GM21619 (cell line): ENCODE results near the gene TXK.

Experiments used
- ATAC-seq: cut with Tn5 transposase; IDR thresholded peaks from one replicate; pipeline ENCODE4 v1.9.1; 2021; ENCODE audit not compliant: unreplicated experiment

Gene TXK

DNA sequence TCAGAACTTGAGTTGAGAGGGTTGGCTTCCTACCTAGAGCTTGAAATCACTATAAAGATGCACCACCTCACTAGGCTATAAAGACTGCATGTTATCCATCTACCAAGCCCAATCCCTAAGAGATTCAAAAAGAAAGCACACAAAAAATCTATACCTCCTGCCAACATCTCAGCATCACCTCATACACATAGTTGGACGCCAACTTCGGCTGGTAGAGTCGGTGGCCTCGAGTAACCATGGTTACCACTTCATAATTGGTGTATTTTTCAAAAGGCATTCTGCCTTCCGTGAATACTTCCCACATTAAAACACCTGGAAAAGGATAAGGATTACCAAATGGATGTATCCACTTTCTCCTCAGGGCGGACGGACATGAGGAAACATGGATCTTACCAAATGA, 4.5 kb upstream of the TXK start:
- ATAC-seq = no peak

DNA sequence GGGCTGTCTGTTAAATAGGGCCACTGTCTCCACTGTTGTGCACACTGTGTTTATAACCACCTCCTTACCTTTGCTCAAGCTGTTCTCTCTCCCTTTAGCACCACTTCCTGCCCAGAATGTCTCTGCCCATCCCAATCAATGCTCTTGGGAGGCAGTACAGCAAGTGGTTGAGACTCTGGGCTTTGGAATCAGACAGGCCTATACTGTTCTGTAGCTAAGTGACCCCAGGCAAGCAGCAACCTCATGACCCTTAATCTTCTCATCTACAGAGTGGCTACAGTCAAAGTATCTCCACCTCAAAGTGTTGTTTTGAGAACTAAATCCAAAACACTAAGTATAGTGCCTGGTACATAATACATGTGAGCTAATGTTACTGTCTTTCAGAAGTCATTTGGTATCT, 3.8 kb upstream of the TXK start:
- no peak for ATAC-seq

DNA sequence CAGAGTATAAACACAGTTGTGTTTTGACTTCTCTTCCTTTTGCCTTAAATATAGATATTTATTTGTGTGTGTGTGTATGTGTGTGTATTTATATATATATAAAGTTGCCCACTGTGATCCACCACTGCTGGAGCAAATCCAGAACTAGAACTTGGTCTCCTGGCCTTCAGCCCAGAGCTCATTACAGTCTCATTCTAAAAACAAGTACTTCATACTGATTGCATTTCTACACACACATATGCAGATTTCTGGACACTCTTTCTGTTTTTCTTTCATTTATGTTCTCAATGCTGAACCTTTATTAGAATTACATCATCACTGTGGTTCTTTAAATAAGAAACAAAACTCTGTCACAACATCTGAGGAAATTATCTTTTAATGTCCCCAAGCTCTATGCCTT, 381 bp downstream of the TXK start:
- ATAC-seq = no peak

DNA sequence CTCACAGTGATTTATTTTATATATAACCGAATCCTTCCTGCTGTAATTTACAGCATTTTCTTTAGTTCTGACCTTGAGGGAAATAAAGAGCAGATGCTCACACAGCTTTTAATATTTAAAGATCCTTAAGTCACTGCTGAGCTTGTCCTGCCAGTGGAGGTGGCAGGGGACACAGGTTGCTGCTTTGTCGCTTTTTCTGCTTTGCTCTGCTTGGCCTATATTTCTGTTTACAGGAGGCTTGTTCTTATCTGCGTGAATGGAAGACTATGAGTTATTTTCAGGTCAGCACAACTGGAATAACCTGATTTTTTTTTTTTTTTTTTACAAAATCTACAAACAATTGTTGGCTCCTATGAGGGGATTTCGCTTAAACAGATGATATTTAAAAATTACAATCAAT, 2.3 kb downstream of the TXK start:
- no peak for ATAC-seq

DNA sequence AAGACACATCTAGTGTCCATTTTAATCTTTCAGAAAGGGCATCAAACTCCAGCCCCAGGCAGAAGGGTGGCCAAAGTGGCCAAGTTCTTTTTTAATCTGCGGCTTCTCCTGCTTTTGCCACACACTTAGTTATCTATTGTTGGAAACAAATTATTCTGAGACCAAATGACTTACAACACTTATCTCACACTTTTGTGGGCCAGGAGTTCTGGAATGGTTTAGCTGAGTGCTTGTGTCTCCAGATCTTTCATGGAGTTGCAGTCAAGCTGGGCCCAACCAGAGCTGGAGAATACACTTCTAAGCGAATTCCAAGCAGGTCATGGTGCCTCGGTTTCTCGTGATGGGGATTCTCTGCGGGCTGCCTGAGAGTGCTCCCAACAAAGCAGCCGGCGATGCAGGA, 4.0 kb downstream of the TXK start:
- no peak for ATAC-seq

DNA sequence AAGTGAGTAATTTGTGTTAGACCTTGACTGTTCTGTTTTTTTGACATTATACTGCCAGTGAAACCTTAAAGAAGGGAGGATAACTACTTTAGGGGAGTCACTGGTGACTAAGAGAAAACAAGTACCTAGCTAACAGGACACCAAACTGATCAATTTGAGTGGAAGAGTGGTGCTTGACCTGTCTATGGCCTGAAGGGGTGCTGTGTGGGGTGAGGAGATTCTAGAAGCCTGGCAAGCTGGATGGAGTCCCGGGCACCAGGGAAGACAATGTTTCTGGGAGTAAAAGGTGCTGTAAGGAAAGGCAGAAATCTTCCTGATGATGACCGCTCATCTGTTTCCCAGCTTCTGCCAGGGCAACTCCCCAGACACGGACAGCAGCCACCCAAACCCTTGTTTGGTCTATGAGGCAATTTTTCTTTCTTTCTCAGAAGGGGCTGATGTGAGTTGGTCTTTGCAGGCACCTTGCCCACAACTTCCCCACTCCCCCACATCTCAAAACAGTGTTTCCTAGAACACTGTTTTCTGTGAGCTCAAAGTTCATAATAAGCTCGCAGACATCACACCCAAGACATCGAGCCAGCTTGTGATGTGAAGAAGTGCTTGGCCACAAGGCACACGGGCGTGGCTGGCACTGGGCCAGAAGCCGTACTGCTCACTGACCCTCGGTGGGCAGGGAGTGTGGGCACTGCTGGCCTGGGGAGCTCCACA, 4.6 kb downstream of the TXK start:
- no peak for ATAC-seq

DNA sequence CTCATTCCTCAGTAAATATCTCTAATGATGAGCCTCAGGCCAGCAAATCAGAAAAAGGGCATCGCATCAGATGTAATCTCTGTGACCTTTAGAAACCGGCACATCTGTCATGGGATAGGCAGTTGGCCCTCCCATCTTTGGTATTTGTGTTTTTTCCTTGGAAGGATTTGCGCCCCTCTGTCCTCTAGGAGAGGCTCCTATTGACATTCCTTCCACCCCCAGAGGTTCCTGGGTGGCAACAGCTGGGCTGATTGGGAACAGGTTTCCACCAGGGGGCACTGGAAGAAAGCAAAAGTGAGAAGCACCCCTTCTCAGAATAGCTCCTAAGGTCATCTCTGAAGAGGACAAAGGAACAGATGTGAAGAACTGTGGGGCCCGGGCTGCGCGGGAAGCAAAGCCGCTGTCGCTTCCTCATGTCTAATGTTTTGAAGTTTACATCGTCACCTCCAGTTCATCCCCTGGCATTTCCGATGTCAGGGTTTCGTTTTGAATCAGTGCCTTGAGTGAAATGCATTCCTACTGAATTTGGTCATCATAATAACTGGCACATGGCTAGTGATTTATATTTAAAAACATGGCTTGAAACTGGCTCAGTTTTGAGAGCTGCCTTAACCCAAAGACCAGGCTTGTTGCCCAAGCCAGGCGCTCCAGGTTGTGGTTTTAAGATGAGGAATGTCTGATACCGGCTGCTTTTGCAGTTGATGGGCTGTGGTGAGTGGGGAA, 6.2 kb downstream of the TXK start:
- peak; percentile 89 for ATAC-seq

DNA sequence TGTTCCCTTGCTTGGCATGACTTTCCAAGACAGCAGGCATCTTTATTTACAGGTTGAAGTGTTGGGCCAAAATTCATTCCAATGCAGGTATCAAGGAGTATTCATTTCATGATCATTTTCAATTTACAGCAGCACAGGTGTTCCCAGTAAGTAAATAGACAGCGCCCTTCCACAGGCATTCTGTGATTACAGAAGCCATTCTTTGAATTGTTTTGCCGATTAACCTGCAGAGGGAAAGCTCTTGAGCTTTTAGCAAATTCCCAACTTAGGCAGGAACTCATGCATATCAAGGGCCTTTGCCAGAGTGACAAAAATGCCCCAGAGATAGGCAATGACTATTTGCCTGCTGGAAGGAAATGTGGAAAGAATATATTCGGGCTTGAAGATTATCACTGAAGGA, 6.8 kb downstream of the TXK start:
- no peak for ATAC-seq

DNA sequence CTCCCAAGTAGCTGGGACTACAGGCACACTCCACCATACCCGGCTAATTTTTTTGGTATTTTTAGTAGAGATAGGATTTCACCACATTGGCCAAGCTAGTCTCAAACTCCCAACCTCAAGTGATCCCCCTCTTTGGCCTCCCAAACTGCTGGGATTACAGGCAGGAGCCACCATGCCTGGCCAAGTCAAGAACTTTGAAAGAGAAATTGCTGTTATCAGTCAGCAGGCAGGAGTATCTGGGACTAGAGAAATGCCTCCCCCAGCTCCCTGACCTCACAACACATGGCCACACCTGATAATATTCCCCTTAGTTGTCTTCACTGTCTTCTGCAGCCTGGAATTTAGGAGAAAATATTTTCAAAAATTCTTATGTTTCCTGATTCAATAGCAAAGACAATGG, 7.4 kb downstream of the TXK start:
- ATAC-seq = no peak

DNA sequence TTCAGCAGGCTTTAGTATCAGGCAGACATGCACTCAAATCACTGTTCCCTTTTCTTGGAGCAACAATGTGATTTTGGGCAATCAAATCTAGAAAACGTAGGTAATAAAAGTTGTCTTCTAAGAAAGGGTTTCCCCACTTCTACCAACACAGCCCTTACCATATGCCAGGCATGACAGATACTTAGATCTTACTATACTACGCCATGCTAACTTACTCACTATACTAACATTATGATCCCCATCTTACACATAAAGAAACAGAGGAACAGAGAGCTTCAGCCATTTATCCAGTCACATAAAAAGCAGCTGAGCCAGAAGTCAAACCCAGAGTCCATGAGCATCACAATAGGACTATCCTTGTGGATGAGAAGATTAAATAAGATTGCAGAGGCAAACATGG, 9.2 kb downstream of the TXK start:
- ATAC-seq = no peak

DNA sequence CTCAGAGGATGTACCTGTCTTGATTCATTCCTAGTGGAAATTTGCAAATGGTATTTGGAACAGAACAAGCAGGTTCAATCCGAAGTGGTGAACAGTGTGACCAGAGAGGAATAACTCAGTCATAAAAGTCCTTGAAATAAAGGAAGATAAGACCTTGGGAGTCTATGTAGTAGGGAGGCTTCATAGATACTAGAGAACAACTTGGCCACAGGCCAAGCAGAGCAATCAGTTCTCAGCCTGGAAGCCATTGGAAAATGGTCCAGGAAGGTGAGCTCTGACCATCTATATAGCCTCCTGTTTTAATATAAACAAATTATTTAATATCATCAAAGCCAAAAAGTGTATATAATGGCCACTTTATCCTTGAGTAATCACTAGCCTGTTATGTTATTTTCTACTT, 11.3 kb downstream of the TXK start:
- ATAC-seq = no peak

DNA sequence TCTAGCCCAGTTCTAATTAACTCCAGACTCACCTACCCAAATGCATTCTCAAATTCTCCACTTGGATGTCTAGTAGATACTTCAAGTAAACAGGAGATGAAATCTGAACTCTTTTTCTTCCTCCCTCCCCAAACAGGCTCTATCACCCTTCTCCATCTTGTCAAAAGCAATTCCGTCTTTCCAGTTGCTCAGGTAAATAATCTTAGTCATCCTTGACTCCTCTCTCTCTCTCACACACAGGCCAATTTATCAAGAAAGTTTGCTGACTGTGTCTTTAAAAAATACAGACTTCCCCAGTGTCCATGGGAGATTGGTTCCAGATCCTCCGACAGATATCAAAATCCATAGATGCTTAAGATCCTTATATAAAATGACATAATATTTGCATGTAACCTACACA, 12.9 kb downstream of the TXK start:
- ATAC-seq = no peak

DNA sequence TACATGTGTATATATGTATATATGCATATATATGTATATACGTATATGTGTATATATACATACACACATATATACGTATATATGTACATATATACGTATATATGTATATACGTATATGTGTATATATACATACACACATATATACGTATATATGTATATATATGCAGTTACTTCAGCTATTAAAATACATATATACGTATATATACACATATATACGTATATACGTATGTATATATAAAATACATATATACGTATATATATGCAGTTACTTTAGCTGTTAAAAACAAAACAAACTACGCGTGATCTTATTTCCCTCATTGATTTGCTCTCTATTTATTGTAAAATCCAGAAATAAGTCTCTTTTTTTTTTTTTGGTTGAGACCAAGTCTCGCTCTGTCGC, 13.9 kb downstream of the TXK start:
- ATAC-seq = no peak

DNA sequence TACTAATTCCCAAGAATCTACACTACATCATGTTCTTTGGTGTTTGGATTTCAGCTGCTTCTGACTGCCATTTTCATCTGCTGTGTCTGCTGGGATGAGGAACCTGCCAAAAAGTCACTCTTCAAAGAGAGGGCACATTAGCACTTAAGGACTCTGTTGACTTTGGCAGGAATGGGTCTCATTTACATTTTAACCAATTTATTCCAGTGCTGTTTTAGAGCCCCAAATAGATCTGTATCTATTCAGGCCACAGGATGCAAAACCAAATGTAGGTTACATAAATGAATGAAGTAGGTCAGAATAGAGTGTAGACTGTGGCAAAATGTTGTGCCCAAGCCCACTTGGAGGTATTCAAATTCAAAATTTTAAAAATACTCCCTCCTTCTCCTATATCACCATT, 14.4 kb downstream of the TXK start:
- ATAC-seq = no peak

DNA sequence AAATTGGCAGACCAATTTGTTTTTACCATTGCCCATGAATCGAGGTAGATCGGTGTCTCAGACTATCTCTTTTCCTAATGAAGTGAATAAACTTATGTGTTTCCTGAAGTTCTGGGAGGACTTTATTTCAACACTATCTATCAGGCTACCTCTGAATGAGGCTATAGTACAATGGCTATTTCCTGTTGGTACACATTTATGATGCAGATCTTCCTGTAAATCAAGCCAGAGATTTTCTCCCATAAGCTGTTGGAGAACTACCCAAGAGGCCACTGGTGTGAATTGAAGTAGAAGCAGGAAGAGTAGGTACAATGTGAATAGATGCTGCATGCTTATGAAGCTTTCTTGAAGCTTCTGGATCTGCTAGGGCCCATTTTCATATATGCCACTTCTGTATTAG, 16.0 kb downstream of the TXK start:
- ATAC-seq = no peak

DNA sequence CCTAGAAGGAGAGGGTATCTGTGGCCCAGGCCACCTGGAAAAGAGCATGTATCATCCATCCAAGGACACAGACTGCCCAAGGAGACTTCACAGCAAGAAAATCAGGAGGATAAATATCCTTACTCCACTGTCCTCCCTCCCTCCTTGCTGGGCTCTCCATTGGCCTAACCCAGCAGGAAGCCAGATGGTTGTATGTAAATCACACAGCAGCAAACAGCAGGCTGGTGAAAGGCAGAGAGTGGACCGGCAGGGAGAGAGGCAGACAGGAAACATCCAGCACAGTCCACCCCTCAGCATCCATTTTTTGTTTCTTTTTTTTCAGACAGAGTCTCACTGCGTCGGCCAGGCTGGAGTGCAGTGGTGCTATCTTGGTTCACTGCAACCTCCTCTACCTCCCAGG, 17.5 kb downstream of the TXK start:
- ATAC-seq = no peak

DNA sequence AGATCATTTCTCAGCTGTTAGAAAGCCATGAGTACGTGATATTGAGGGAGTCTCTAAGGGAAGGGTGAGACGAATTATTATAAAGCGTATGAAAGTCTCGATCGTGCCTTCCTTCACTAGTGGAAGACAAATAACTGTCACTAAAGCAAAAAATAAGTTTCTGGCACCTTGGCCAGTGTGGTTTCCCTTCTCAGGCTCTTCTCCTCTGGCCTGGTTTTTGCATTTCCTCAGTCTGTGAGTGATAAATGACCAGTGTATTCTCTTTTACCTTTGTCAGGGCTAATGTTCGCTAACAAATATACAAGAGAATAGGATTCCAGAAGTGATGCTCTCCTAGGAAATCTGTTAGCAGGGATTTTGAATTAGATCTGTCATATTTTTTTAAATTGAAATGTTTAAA, 19.6 kb downstream of the TXK start:
- no peak for ATAC-seq

DNA sequence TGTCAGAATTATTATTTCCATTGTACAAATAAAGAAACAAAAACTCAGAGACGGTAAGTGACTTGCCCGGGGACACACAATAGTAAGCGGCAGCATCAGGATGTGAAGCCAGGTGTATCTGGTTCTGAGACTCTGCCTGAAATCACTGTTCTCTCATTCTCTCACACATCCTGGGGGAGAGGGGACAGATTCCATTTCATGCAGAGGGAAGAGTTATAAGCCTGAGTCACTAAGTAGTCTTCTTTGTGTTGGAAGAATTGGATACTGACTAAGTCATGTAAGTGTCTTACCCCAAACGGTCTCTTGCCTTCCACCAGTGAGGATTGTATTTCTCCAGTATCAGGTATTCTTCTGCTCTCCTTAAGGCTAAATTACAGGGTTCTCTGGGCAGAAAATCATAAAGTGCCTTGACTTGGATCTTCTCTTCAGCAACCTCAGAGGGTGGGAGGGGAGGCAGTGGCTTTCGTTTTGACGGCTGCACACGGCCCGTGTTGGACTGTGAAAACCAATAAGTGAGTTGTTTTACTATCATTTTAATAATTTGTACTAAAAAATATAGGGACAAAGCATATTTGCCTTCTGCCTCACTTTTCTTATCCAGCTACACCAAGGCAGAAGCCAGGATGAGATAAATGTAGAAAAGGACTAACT, 21.9 kb downstream of the TXK start:
- ATAC-seq = no peak

DNA sequence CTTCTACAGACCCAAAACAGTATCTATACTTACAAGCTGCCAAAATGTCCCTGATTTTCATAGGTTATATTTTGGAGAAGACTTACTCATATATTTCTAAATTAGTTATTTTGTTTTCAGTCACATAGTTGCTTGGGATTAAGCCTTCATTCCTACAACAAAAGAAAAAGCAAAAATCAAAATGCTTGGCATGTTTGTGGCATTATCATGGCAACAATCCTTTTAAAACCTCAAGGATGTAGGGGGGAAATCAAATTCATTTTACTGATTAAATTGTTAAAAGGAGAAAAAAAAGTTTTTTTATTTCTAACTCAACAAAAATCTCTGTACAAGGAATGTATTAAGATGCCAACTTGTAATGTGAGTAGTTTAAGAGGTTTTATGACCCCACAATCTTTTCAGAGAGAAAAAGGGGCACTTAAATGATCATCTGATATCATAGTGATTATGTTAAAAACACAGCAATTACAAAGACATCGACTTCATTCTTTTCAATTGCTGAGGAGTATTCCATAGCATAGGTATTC, 23.5 kb downstream of the TXK start:
- ATAC-seq = no peak

DNA sequence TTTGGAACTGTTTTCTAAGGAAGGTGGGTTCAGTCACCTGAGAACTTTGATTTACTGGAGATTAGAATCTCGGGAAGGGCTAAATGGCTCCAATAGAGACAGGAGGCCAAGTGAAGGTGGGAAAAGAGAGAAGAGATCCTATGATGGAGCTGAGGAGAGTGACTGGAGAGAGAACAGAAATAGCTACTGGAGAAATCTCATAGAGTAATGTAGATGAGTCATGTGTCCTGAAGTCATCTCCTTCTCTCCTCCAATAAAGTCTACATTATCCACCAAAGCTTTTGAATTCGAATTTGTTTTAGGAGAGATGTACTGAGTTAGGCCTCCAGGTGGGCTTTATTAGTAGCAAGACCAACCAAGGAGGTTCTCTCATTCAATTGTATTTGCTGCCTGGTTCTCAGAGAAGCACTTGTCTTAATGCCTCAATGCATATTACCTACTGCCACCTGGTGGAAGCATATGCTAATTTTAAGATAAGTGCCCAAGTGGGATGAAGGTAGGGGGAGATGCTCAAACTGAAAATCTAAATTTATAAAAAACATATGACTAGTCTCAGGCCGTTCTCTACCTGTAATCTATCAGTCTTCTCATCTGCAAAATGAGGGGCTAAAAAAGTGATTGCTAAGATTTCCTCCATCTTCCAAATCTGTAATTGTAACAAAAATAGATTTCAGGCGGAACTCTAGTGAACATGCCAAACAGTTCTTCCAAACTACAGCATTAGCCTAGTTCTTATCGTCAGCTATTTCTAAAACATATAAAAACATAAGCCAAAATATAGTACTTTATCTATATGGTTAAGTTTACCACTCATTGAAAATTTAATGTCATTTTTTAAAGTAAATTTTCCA, 24.4 kb downstream of the TXK start:
- peak; percentile 73 for ATAC-seq

DNA sequence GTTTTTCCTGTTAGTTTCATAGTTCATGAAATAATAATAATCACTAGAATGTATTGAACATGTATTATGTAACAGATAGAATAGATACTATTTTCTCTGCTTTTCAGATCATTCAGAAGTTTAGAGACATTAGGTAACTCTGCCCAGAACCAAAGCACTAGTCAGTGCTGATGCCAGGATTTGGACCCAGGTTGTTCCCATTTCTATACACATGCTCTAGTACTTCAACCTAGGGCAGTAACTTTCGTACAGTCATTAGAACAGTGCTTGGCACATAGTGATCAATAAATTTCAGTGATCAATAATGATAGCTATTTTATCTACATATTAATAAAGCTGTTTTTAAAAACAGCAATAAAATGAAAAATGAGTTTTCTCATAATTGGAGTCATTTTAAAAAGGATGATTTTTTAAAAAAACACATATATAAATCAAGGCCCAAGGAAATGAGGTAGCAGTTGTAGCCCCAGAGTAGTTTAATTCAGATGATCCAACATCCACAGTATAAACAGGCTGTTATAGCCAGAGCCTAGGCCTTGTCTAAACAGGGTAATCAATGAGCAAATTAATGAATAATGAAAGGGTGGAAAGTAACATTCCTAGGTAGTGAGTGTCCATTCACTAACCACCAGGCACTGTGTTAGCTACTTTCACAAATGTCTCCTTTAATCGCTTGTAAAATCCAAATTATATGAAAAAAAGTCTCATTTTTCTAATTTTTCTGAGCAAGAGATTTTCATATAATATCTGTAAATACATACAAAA, 25.6 kb downstream of the TXK start:
- no peak for ATAC-seq
